HG03521 (cell line): ENCODE results near the gene CHN2.

Source experiments
- ATAC-seq: cut with Tn5 transposase; IDR thresholded peaks from one replicate; pipeline ENCODE4 v1.9.1; 2021; ENCODE audit warnings: mild to moderate bottlenecking, moderate library complexity; ENCODE audit not compliant: unreplicated experiment

Gene CHN2

GRCh38 chr7:29421010-29421956 is 226.7 kb downstream of the CHN2 start:
- ATAC-seq = no peak

- ATAC-seq = no peak
Measured at GRCh38 chr7:29422829-29423228, 228.3 kb downstream of the CHN2 start.

- no peak for ATAC-seq
Measured at GRCh38 chr7:29424295-29424983, 229.9 kb downstream of the CHN2 start.

- no peak for ATAC-seq
Measured at GRCh38 chr7:29424984-29425309, 230.4 kb downstream of the CHN2 start.

- ATAC-seq = no peak
Measured at GRCh38 chr7:29426587-29426986, 232.0 kb downstream of the CHN2 start.

- ATAC-seq = no peak
Measured at GRCh38 chr7:29429401-29429800, 234.8 kb downstream of the CHN2 start.

- ATAC-seq = no peak
Measured at GRCh38 chr7:29430279-29430949, 235.8 kb downstream of the CHN2 start.

- no peak for ATAC-seq
Measured at GRCh38 chr7:29431686-29432085, 237.1 kb downstream of the CHN2 start.

- ATAC-seq = no peak
Measured at GRCh38 chr7:29432721-29433120, 238.1 kb downstream of the CHN2 start.

GRCh38 chr7:29434380-29434768 is 239.8 kb downstream of the CHN2 start:
- no peak for ATAC-seq

GRCh38 chr7:29435167-29435566 is 240.6 kb downstream of the CHN2 start:
- ATAC-seq = no peak

- no peak for ATAC-seq
Measured at GRCh38 chr7:29435902-29436301, 241.3 kb downstream of the CHN2 start.

GRCh38 chr7:29442146-29442545 is 247.6 kb downstream of the CHN2 start:
- no peak for ATAC-seq

GRCh38 chr7:29443552-29443951 is 249.0 kb downstream of the CHN2 start:
- no peak for ATAC-seq

- no peak for ATAC-seq
Measured at GRCh38 chr7:29444267-29444666, 249.7 kb downstream of the CHN2 start.

GRCh38 chr7:29445736-29446135 is 251.2 kb downstream of the CHN2 start:
- ATAC-seq = no peak

- ATAC-seq = no peak
Measured at GRCh38 chr7:29447828-29448227, 253.3 kb downstream of the CHN2 start.

GRCh38 chr7:29449569-29450260 is 255.1 kb downstream of the CHN2 start:
- ATAC-seq = no peak

- no peak for ATAC-seq
Measured at GRCh38 chr7:29453021-29453420, 258.4 kb downstream of the CHN2 start.

- ATAC-seq = no peak
Measured at GRCh38 chr7:29454464-29454863, 259.9 kb downstream of the CHN2 start.

GRCh38 chr7:29454899-29455451 is 260.4 kb downstream of the CHN2 start:
- no peak for ATAC-seq
